Epithelial cell of proximal tubule (primary cell): ENCODE measurements around the gene ACER1. TPM values are rescaled to one million over a fixed set of nuclear protein-coding genes. Genes with fewer than 3 reads are reported as not detected.

Source experiments
- DNase-seq: peaks from one replicate; pipeline ENCODE4 v3.0.0-alpha.2; 2011; ENCODE audit warnings: low read depth
- H3K4me3 ChIP-seq: 2 replicates; pipeline ENCODE4 v1.5.1; 2011; ENCODE audit warnings: low read depth, mild to moderate bottlenecking, low read length
- total RNA-seq: library from RNA; depleted of rRNA; stranded (reverse); fragments of >200 nt; gene quantifications from 2 replicates; pipeline ENCODE4 v1.2.3, GENCODE V29; 2015
- TF ChIP-seq, protein P1 (sequence below): conservative IDR thresholded peaks from 2 replicates; pipeline ENCODE4 v1.5.1; 2012; ENCODE audit warnings: low read depth, mild to moderate bottlenecking, low read length

Gene ACER1
- total RNA-seq, 1 donor from 2014 or later = not detected

DNA sequence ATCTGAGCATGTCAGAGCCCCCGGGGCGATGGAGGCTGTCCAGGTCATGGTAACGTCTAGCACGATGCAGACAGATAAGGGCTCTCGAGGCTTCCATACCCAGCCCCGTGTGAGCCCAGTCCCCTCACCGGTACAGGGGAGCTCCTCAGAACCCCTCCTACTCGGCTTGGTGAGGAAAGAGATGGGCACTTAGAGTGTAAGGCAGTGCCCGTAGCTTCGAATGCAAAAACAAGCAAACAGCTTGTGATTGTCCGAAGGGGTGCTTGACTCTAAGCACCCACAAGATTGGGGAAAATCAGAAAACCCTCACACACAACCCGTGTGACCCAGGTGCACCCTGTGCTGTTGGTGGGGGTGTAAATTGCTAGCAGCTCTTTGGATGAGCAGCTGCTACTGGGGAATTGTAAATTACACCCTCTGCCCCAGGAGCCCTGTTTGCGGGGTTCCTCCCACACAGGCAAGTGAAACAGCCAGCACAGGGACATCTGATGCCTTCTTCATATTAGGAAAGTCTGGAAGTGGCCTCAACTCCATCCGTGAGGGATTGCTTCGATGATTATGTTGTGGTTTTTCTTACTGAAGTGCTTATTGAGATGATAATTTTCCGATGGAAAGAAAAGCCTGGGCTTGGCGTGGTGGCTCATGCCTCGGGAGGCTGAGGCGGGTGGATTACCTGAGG lies 43.2 kb upstream of the ACER1 start:
- TF ChIP-seq, protein P1, sequence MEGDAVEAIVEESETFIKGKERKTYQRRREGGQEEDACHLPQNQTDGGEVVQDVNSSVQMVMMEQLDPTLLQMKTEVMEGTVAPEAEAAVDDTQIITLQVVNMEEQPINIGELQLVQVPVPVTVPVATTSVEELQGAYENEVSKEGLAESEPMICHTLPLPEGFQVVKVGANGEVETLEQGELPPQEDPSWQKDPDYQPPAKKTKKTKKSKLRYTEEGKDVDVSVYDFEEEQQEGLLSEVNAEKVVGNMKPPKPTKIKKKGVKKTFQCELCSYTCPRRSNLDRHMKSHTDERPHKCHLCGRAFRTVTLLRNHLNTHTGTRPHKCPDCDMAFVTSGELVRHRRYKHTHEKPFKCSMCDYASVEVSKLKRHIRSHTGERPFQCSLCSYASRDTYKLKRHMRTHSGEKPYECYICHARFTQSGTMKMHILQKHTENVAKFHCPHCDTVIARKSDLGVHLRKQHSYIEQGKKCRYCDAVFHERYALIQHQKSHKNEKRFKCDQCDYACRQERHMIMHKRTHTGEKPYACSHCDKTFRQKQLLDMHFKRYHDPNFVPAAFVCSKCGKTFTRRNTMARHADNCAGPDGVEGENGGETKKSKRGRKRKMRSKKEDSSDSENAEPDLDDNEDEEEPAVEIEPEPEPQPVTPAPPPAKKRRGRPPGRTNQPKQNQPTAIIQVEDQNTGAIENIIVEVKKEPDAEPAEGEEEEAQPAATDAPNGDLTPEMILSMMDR = no peak
- H3K4me3 ChIP-seq = no peak overlapping the region
- no peak for DNase-seq

DNA sequence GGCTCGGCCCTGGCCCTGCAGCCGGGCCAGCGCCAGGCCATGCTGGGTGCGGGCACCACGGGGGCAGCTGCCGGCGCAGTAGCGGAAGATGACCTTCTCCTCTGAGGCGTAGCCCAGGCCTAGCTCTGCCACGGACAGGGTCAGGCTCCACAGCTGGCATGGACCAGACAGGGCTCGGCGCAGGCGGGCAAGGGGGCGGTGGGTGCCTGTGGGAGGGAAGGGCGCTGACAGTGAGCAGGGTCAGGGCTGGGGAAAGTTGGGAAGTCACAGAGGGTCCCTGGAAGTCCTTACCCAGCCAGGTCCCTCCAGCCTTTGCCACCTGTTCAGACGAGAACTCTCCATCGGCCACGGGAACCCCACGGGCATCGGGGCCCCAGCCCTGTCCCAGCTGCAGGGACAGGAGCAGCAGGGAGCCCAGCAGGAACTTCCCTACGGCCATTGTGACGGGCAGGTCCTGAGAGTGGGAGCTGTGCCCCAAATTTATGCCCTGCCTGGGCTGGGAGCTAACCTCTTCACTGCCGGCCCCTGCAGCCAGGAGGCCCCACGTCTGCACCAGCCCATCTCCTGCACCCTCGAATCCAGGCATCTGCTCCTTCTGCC lies 42.1 kb upstream of the ACER1 start, which contains the start of gene PSPN:
Gene PSPN, minus strand, starts transcription at position 523 of the 600 bp plus-strand sequence. Its CDS starts 84 bp downstream, at position 439.
- no peak within 1 kb of the TSS for H3K4me3 ChIP-seq
- no peak for DNase-seq
- TF ChIP-seq, protein P1 = no peak

DNA sequence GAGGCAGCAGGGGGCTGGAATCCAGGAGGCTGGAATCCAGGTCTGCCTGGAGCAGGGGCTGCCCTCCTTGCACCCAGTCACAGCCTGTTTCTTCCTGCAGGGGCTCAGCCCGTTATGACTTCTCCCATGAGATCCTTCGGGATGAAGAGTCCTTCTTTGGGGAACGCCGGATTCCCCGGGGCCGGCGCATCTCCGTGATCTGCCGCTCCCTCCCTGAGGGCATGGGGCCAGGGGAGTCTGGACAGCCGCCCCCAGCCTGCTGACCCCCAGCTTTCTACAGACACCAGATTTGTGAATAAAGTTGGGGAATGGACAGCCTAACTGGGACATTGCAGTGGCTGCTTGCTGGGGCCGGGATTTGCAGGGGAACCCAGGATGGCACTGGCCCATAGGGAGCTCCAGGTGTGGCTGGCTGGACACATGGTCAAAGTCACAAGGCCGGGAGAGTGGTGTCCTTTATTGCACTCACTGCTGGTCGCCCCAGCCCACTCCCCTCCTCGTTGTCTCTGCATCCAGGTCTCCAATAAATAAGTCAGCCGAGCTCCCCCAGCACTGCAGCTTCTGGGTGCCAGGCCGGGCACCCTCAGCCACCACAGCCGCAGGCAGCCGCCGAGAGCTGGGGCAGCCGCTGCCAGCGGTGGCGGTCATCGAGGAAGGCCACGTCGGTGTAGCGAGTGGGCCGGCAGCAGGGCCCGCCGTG lies 41.4 kb upstream of the ACER1 start:
- DNase-seq = no peak
- TF ChIP-seq, protein P1 = no peak
- H3K4me3 ChIP-seq = no peak overlapping the region

DNA sequence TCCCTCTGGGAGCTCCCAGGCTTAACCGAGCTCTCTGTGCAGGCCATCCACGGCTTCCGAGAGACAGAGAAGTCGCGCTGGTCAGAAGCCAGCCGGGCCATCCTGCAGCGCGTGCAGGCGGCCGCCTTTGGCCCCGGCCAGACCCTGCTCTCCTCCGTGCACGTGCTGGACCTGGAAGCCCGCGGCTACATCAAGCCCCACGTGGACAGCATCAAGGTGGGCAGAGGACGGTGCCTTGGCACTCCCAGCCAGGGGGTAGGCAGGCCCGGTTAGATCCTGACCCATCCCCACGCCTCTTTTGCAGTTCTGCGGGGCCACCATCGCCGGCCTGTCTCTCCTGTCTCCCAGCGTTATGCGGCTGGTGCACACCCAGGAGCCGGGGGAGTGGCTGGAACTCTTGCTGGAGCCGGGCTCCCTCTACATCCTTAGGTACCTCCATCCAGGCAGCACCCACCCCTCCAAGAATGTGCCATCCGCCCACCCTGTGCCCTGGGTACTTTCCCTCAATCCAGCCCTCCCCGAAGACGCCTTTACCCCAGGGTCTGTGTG lies 40.8 kb upstream of the ACER1 start:
- TF ChIP-seq, protein P1 = no peak
- peak overlapping the region; percentile 63 for H3K4me3 ChIP-seq
- DNase-seq = no peak

DNA sequence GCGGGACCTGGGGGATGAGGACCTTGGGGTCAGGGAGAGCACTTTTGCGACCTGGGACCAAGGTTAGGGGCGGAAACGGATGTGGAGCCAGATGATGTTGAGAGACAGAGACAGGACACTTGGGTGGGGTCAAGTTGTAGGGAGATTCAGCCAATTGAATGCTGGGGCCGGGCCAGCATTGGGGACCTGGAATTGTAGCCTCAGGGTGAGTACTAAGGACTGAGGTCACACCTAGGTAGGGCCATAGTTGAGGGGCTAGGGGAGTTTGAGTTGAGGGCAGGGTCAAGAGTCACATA lies 40.3 kb upstream of the ACER1 start:
- TF ChIP-seq, protein P1 = no peak
- no peak for DNase-seq
- H3K4me3 ChIP-seq = peak overlapping the region; percentile 63

DNA sequence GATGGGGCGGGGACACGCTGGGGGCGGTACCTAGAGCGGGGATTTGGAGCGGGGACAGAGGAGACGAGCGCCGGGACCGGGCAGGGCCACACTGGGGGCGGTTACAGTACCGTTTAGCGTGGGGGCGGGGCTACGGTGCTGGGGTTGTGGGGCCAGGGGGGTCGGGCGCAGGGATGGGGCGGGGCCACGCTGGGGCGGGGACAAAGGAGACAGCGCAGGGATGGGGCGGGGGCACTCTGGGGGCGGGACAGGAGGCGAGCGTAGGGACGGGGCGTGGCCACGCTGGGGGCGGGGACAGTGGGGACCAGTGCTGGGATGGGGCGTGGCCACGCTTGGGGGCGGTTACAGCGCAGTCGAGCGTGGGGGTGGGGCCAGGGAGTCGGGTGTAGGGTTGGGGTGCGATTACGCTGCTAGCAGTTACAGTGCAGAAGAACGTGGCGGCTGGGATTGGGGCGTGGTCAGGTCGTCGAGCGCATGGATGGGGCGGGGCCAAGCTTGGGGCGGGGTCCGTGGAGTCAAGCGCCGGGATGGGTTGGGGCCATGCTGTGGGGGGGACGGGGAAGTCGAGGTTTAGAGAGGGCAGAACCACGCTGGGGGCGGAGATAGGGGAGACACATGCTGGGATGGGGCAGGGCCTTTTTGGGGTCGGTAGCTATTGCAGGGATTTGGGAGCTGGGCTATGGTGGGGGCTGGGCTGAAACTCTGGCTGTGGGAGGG lies 39.8 kb upstream of the ACER1 start:
- DNase-seq = peak; percentile 54

More for the DNA sequence above, 39.8 kb upstream of the ACER1 start:
- peak overlapping the region; percentile 89 for H3K4me3 ChIP-seq
- TF ChIP-seq, protein P1 = no peak
